Measurements from ENCODE around the gene UNKL. TPM values are rescaled to one million over a fixed set of nuclear protein-coding genes. Genes with fewer than 3 reads are reported as not detected.
A peak's percentile ranks its signal among the peaks of the same experiment; 100 is the strongest.

Gene UNKL
- total and polyA plus RNA-seq, 2 of the 8 experiments (the other 6 are each of a cell fraction or from before 2014, with no cell fraction given), result 25.1 to 31.8 TPM

GRCh38 chr16:1413684-1414531 lies 596 bp downstream of the UNKL start (continued):
- TF ChIP-seq TAF1 (IDR thresholded peaks at IDR 0.05; ENCODE audit: low read depth, low read length) (peak; percentile 41; the same call in 1 of the 2 replicates), KDM1A (IDR thresholded peaks at IDR 0.05; ENCODE audit: borderline replicate concordance, low read length) (peak; percentile 78; the same call in 1 of the 2 replicates), PHF8 (conservative IDR thresholded peaks at IDR 0.05; ENCODE audit: low read depth, low read length) (peak; percentile 44; the same call in 1 of the 2 replicates), SP1 (IDR thresholded peaks at IDR 0.05; ENCODE audit: low read depth, low read length) (no peak), SIN3A (conservative IDR thresholded peaks at IDR 0.05 in 1 of 2, IDR thresholded peaks at IDR 0.05 in 1 of 2; ENCODE audit: low read depth in 1 of 2, low read length in 2 of 2) (peak in 1 of 2 experiments; percentile 38; a peak in 1 of 4 replicates), CREB1 (IDR thresholded peaks at IDR 0.05) (peak; percentile 76), EP300 (IDR thresholded peaks at IDR 0.05; ENCODE audit: borderline replicate concordance in 1 of 2, low read depth in 2 of 2, low read length in 2 of 2) (0 out of 3 replicates have a peak, but pooled peaks of 1 of the 2 experiments have one; percentile 24), RXRA (IDR thresholded peaks at IDR 0.05; ENCODE audit: insufficient read depth, low read depth, low read length) (no peak), RAD21 (IDR thresholded peaks at IDR 0.05 in 1 of 2, conservative IDR thresholded peaks at IDR 0.05 in 1 of 2; ENCODE audit: low read depth in 2 of 2, low read length in 2 of 2) (peak; percentile 54 to 68), BCL11A (IDR thresholded peaks at IDR 0.05; ENCODE audit: low read depth in 2 of 2, low read length in 2 of 2) (no peak), GABPA (IDR thresholded peaks at IDR 0.05; ENCODE audit: borderline replicate concordance, insufficient read depth, low read length) (peak; percentile 54; the same call in 1 of the 2 replicates), MAX (IDR thresholded peaks at IDR 0.05) (0 out of 2 replicates have a peak, but pooled peaks have one; percentile 45), CTCF (IDR thresholded peaks at IDR 0.05; ENCODE audit: control extremely low read depth in 1 of 3, insufficient read depth in 1 of 3, low read depth in 1 of 3, low read length in 3 of 3) (peak; percentile 73 to 82 (median 80)), HDAC2 (IDR thresholded peaks at IDR 0.05; ENCODE audit: borderline replicate concordance in 1 of 2, low read depth in 2 of 2, low read length in 2 of 2) (0 out of 4 replicates have a peak, but pooled peaks of 1 of the 2 experiments have one; percentile 24)
